NCI-H128 (cell line): ENCODE data around the gene ACAN.

ENCODE experiments used
- DNase-seq: peaks from one replicate; lab custom pipeline; 2025; ENCODE audit not compliant: unreplicated experiment; lab: John Stamatoyannopoulos, UW

Gene ACAN

GRCh38 chr15:88900982-88901418 is 97.8 kb downstream of the ACAN start:
- no peak for DNase-seq

- no peak for DNase-seq
Observed at GRCh38 chr15:88901508-88902220, 98.4 kb downstream of the ACAN start.

GRCh38 chr15:88902221-88902835 is 99.1 kb downstream of the ACAN start:
- no peak for DNase-seq

GRCh38 chr15:88902846-88903245 is 99.6 kb downstream of the ACAN start:
- no peak for DNase-seq

GRCh38 chr15:88904257-88904623 is 101.0 kb downstream of the ACAN start:
- DNase-seq = no peak

- DNase-seq = peak; percentile 34
Observed at GRCh38 chr15:88904624-88905327, 101.5 kb downstream of the ACAN start.

- DNase-seq = no peak
Observed at GRCh38 chr15:88905576-88905975, 102.3 kb downstream of the ACAN start.

- DNase-seq = no peak
Observed at GRCh38 chr15:88906130-88906529, 102.9 kb downstream of the ACAN start.

- DNase-seq = no peak
Observed at GRCh38 chr15:88906551-88906950, 103.3 kb downstream of the ACAN start.

GRCh38 chr15:88907111-88907510 is 103.9 kb downstream of the ACAN start:
- no peak for DNase-seq

- DNase-seq = no peak
Observed at GRCh38 chr15:88908123-88908522, 104.9 kb downstream of the ACAN start.

GRCh38 chr15:88908697-88909621 is 105.7 kb downstream of the ACAN start:
- DNase-seq = no peak

GRCh38 chr15:88909956-88910831 is 107.0 kb downstream of the ACAN start:
- no peak for DNase-seq

GRCh38 chr15:88911766-88912118 is 108.5 kb downstream of the ACAN start:
- DNase-seq = no peak

GRCh38 chr15:88912500-88912921 is 109.3 kb downstream of the ACAN start:
- no peak for DNase-seq

GRCh38 chr15:88913017-88913849 is 110.0 kb downstream of the ACAN start, which contains the start of gene MFGE8:
Gene MFGE8, minus strand, starts transcription at chr15:88913379. Its CDS starts 60 bp downstream, at chr15:88913319.
- no peak for DNase-seq

GRCh38 chr15:88913850-88914169 is 110.6 kb downstream of the ACAN start:
- no peak for DNase-seq

GRCh38 chr15:88915354-88915753 is 112.1 kb downstream of the ACAN start:
- DNase-seq = no peak

GRCh38 chr15:88917760-88918159 is 114.5 kb downstream of the ACAN start:
- no peak for DNase-seq
